GM21423 (cell line): ENCODE measurements around the gene WDR44.
"Not testable (repeated sequence)": the region's sequence is repeated elsewhere in the genome, so short reads cannot be mapped to it uniquely, and the experiment has no call there.

ENCODE experiments used
- ATAC-seq: cut with Tn5 transposase; IDR thresholded peaks from one replicate; pipeline ENCODE4 v1.9.1; 2021; ENCODE audit warnings: mild to moderate bottlenecking, moderate library complexity; ENCODE audit not compliant: unreplicated experiment

WDR44 gene

GRCh38 chrX:118345464-118346257 is at the start of gene WDR44:
Gene WDR44, plus strand, starts transcription at chrX:118346106. Its CDS starts 398 bp downstream, at chrX:118346504.
- ATAC-seq, result peak; percentile 78

GRCh38 chrX:118305827-118306226 is 40.1 kb upstream of the WDR44 start:
- ATAC-seq, result not testable (repeated sequence)

GRCh38 chrX:118315529-118315928 is 30.4 kb upstream of the WDR44 start:
- no peak for ATAC-seq

GRCh38 chrX:118324588-118324987 is 21.3 kb upstream of the WDR44 start:
- no peak for ATAC-seq

GRCh38 chrX:118325453-118325852 is 20.5 kb upstream of the WDR44 start:
- ATAC-seq, result no peak

GRCh38 chrX:118329175-118329574 is 16.7 kb upstream of the WDR44 start:
- no peak for ATAC-seq

GRCh38 chrX:118337687-118338086 is 8.2 kb upstream of the WDR44 start:
- ATAC-seq, result no peak

- ATAC-seq, result no peak
These were observed 7.0 kb upstream of the WDR44 start for GRCh38 chrX:118338930-118339329.

GRCh38 chrX:118345045-118345463 is 852 bp upstream of the WDR44 start:
- peak; percentile 7 for ATAC-seq

- ATAC-seq, result peak; percentile 27
These were observed 570 bp downstream of the WDR44 start for GRCh38 chrX:118346258-118347094.

GRCh38 chrX:118347131-118347530 is 1.2 kb downstream of the WDR44 start:
- no peak for ATAC-seq

- no peak for ATAC-seq
These were observed 1.8 kb downstream of the WDR44 start for GRCh38 chrX:118347736-118348135.

- ATAC-seq, result no peak
These were observed 2.4 kb downstream of the WDR44 start for GRCh38 chrX:118348186-118348810.

GRCh38 chrX:118349188-118349587 is 3.3 kb downstream of the WDR44 start:
- ATAC-seq, result no peak

GRCh38 chrX:118350221-118350620 is 4.3 kb downstream of the WDR44 start:
- ATAC-seq, result no peak

GRCh38 chrX:118350706-118351105 is 4.8 kb downstream of the WDR44 start:
- peak; percentile 20 for ATAC-seq

GRCh38 chrX:118352566-118352965 is 6.7 kb downstream of the WDR44 start:
- no peak for ATAC-seq

GRCh38 chrX:118353081-118353850 is 7.4 kb downstream of the WDR44 start:
- peak; percentile 35 for ATAC-seq

- no peak for ATAC-seq
These were observed 9.5 kb downstream of the WDR44 start for GRCh38 chrX:118355225-118355920.

- no peak for ATAC-seq
These were observed 10.3 kb downstream of the WDR44 start for GRCh38 chrX:118356154-118356701.
